ENCODE measurements around the gene CTR9.

DNA sequence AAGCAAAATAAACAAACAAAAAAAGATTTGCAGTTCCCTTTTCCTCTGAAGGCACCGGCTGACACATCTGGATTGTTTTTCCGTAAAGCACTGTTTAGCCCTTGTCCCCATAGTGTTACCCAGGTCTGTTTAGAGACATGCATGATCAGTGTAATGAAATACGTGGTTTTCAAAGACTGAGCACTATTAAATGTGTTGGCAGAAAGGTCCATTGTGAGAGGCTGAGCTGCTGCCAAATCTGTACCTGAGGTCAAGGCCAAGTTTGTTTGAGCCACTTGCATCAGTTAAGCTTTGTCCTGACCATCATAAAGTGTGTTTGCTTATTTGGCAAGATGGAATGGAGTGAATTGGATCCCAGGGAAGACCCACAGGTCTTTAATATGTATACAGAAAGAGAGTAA is 26.3 kb downstream of the CTR9 start:
- TF ChIP-seq, protein P1, sequence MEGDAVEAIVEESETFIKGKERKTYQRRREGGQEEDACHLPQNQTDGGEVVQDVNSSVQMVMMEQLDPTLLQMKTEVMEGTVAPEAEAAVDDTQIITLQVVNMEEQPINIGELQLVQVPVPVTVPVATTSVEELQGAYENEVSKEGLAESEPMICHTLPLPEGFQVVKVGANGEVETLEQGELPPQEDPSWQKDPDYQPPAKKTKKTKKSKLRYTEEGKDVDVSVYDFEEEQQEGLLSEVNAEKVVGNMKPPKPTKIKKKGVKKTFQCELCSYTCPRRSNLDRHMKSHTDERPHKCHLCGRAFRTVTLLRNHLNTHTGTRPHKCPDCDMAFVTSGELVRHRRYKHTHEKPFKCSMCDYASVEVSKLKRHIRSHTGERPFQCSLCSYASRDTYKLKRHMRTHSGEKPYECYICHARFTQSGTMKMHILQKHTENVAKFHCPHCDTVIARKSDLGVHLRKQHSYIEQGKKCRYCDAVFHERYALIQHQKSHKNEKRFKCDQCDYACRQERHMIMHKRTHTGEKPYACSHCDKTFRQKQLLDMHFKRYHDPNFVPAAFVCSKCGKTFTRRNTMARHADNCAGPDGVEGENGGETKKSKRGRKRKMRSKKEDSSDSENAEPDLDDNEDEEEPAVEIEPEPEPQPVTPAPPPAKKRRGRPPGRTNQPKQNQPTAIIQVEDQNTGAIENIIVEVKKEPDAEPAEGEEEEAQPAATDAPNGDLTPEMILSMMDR (IDR thresholded peaks at IDR 0.05; ENCODE audit: low read length) = no peak
- no peak for TF ChIP-seq EZH2 (IDR thresholded peaks at IDR 0.05; ENCODE audit: borderline replicate concordance, low read length)

Data from OCI-LY1 (cell line).